ENCODE measurements around the gene CENPF. TPM values are rescaled to one million over a fixed set of nuclear protein-coding genes. Genes with fewer than 3 reads are reported as not detected.
A peak's percentile ranks its signal among the peaks of the same experiment; 100 is the strongest.

The CENPF gene
- total RNA-seq, 1 experiment from 2014 or later, result 25.6 TPM

GRCh38 chr1:214615109-214615508, 12.1 kb downstream of the CENPF start:
- no peak for DNase-seq (ENCODE audit: low spot score)

- DNase-seq (ENCODE audit: low spot score), result no peak
Measured at GRCh38 chr1:214615871-214616270, 12.9 kb downstream of the CENPF start.

- no peak for DNase-seq (ENCODE audit: low spot score)
Measured at GRCh38 chr1:214617246-214617645, 14.3 kb downstream of the CENPF start.

GRCh38 chr1:214617843-214618242, 14.8 kb downstream of the CENPF start:
- no peak for DNase-seq (ENCODE audit: low spot score)

- no peak for DNase-seq (ENCODE audit: low spot score)
Measured at GRCh38 chr1:214621236-214621635, 18.2 kb downstream of the CENPF start.

GRCh38 chr1:214623430-214623829, 20.4 kb downstream of the CENPF start:
- DNase-seq (ENCODE audit: low spot score), result no peak

GRCh38 chr1:214632091-214632490, 29.1 kb downstream of the CENPF start:
- no peak for DNase-seq (ENCODE audit: low spot score)

GRCh38 chr1:214633686-214634085, 30.7 kb downstream of the CENPF start:
- no peak for DNase-seq (ENCODE audit: low spot score)

GRCh38 chr1:214634267-214634666, 31.3 kb downstream of the CENPF start:
- DNase-seq (ENCODE audit: low spot score), result no peak

- no peak for DNase-seq (ENCODE audit: low spot score)
Measured at GRCh38 chr1:214635086-214635485, 32.1 kb downstream of the CENPF start.

GRCh38 chr1:214635506-214635905, 32.5 kb downstream of the CENPF start:
- DNase-seq (ENCODE audit: low spot score), result no peak

- DNase-seq (ENCODE audit: low spot score), result no peak
Measured at GRCh38 chr1:214636436-214636835, 33.4 kb downstream of the CENPF start.

GRCh38 chr1:214637125-214637524, 34.1 kb downstream of the CENPF start:
- no peak for DNase-seq (ENCODE audit: low spot score)

- DNase-seq (ENCODE audit: low spot score), result peak; percentile 67
Measured at GRCh38 chr1:214637722-214638458, 34.9 kb downstream of the CENPF start.

GRCh38 chr1:214638459-214638807, 35.4 kb downstream of the CENPF start:
- no peak for DNase-seq (ENCODE audit: low spot score)

- no peak for DNase-seq (ENCODE audit: low spot score)
Measured at GRCh38 chr1:214638997-214639396, 36.0 kb downstream of the CENPF start.

GRCh38 chr1:214640431-214641213, 37.6 kb downstream of the CENPF start:
- DNase-seq (ENCODE audit: low spot score), result no peak

GRCh38 chr1:214641214-214641895, 38.4 kb downstream of the CENPF start:
- no peak for DNase-seq (ENCODE audit: low spot score)

GRCh38 chr1:214643030-214643429, 40.0 kb downstream of the CENPF start:
- DNase-seq (ENCODE audit: low spot score), result no peak

- DNase-seq (ENCODE audit: low spot score), result no peak
Measured at GRCh38 chr1:214645712-214646111, 42.7 kb downstream of the CENPF start.

- no peak for DNase-seq (ENCODE audit: low spot score)
Measured at GRCh38 chr1:214648801-214649200, 45.8 kb downstream of the CENPF start.

- no peak for DNase-seq (ENCODE audit: low spot score)
Measured at GRCh38 chr1:214649607-214650006, 46.6 kb downstream of the CENPF start.

GRCh38 chr1:214650664-214651063, 47.7 kb downstream of the CENPF start:
- no peak for DNase-seq (ENCODE audit: low spot score)
